SK-N-SH treated with all-trans-retinoic acid at 6 μM for 48 hours (cell line): ENCODE results near the gene GDF2.

Experiments
- ARNTL ChIP-seq: fragments of 450-650 bp; formaldehyde crosslinking; IDR thresholded peaks from 2 replicates; pipeline ENCODE4 v1.5.0; 2020; ENCODE audit warnings: low read depth, mild to moderate bottlenecking, moderate library complexity, borderline replicate concordance
- TF ChIP-seq, protein P1 (sequence below): fragments of 250-450 bp; sonication (Bioruptor Pico); IDR thresholded peaks from 2 replicates; pipeline ENCODE4 v1.8.0; 2020; ENCODE audit warnings: mild to moderate bottlenecking, moderate library complexity, borderline replicate concordance

DNA sequence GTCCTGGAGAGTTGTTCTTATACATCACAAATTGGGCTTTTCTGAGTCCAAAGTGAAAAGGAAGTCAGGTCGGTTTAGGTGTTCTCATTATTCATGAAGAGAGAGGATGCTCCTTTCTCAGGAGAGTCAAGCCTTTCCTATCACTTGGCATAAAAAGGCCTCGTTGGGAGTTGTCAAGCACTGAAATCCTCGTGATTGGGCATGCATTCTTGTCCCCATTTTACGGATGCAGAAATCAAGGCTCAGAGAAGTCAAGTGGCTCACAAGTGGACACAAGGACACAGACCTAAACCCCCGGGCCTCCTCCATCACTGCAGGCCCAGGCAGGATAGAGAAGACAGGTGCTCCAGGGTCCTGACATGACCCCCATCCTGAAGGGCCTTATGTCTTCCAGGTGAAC is 34.5 kb downstream of the GDF2 start:
- no peak for TF ChIP-seq ARNTL (CRISPR knock-in tag)
- TF ChIP-seq, protein P1, sequence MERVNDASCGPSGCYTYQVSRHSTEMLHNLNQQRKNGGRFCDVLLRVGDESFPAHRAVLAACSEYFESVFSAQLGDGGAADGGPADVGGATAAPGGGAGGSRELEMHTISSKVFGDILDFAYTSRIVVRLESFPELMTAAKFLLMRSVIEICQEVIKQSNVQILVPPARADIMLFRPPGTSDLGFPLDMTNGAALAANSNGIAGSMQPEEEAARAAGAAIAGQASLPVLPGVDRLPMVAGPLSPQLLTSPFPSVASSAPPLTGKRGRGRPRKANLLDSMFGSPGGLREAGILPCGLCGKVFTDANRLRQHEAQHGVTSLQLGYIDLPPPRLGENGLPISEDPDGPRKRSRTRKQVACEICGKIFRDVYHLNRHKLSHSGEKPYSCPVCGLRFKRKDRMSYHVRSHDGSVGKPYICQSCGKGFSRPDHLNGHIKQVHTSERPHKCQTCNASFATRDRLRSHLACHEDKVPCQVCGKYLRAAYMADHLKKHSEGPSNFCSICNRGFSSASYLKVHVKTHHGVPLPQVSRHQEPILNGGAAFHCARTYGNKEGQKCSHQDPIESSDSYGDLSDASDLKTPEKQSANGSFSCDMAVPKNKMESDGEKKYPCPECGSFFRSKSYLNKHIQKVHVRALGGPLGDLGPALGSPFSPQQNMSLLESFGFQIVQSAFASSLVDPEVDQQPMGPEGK = no peak
